NCI-H460 (cell line): ENCODE measurements around the gene GAA. TPM values are rescaled to one million over a fixed set of nuclear protein-coding genes. Genes with fewer than 3 reads are reported as not detected.

Source experiments
- DNase-seq: peaks from one replicate; pipeline ENCODE4 v3.0.0-alpha.2; 2016; ENCODE audit warnings: low read depth; ENCODE audit errors: extremely low read depth
- polyA plus RNA-seq: library from polyadenylated mRNA; depleted of rRNA; stranded (reverse); fragments of >200 nt; gene quantifications from 2 replicates; pipeline ENCODE4 v1.2.3, GENCODE V29; 2014; cell fraction: nucleus; rRNA removed
- total RNA-seq: library from RNA; depleted of rRNA; stranded (reverse); fragments of >200 nt; shearing (Covaris generic); gene quantifications from 2 replicates; pipeline ENCODE4 v1.2.3, GENCODE V29; 2014; rRNA removed

The GAA gene
- total RNA-seq, result 45.1 and 51.0 TPM in 2 replicates
- 250 and 268 TPM in 2 replicates for polyA plus RNA-seq

- DNase-seq, result peak; percentile 75
These were observed at the start of gene GAA for GRCh38 chr17:80101011-80101945. Gene GAA (plus strand): TSS chr17:80101581. CDS start chr17:80104587, 3,006 bp downstream.

- DNase-seq, result no peak
These were observed 49.7 kb upstream of the GAA start for GRCh38 chr17:80051681-80052080.

- no peak for DNase-seq
These were observed 48.3 kb upstream of the GAA start for GRCh38 chr17:80053102-80053501.

DNA sequence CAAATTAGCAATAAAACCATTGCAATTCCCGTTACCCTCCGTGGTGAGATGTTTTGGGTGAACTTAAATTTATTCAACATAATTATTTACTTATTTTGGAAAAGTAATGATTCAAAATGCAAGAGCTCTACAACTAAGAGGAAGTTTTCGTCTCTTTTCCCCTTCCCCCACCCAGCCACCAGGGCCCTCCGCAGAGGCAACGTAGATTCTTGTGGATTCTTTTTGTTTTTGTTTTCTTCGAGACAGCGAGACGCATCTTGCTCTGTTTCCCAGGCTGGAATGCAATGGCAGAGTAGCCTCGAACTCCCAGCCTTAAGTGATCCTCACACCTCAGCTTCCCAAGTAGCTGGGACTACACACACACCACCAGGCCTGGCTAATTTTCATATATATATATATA is 45.8 kb upstream of the GAA start:
- DNase-seq, result no peak

DNA sequence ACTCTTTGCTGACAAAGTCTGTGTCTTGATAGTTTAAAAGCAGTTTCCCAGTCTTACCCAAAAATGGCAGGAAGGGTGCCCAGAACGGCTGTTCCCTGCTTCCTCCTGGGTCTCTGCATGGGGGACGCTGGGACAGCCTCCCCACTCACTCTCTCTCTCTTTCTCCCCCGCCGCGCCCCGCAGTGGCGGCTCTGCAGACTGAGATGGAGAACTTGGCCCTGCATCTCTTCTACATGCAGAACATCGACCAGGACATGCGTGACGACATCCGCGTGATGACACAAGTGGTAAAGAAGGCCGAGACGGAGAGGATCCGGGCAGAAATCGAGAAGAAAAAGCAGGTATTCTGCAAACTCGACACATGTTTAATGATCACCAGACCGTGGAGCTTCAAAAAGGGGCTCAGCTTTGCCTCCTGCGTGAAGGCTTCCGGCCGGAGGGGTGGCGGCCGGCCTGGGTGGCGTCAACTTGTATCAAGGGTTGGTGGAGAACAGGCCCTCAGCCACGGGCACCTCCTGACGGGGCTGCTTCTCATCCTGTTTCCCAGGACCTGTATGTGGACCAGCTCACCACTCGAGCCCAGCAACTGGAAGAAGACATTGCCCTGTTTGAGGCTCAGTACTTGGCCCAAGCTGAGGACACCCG is 42.9 kb upstream of the GAA start:
- no peak for DNase-seq

DNA sequence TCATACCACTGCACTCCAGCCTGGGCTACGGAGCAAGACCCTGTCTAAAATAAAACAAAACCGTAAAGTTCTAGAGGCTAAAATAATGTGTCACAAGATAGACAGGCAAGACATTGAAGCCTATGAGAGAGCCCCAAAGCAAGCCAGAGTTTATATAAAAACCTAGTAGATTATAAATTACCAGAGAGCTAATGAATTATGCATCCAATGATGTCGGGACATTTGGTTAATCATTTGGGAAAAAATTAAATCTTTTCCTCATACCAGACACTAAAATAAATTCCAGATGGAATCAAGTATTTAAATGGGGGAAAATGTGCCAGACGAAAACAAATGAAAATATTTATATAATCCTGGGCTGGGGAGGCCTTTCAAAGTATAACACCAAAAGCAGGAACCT is 40.7 kb upstream of the GAA start:
- no peak for DNase-seq

GRCh38 chr17:80061421-80061820 is 40.0 kb upstream of the GAA start:
- DNase-seq, result no peak

GRCh38 chr17:80063830-80064585 is 37.4 kb upstream of the GAA start:
- peak; percentile 67 for DNase-seq

- no peak for DNase-seq
These were observed 36.7 kb upstream of the GAA start for GRCh38 chr17:80064696-80065095.

- DNase-seq, result no peak
These were observed 35.8 kb upstream of the GAA start for GRCh38 chr17:80065478-80066170.

DNA sequence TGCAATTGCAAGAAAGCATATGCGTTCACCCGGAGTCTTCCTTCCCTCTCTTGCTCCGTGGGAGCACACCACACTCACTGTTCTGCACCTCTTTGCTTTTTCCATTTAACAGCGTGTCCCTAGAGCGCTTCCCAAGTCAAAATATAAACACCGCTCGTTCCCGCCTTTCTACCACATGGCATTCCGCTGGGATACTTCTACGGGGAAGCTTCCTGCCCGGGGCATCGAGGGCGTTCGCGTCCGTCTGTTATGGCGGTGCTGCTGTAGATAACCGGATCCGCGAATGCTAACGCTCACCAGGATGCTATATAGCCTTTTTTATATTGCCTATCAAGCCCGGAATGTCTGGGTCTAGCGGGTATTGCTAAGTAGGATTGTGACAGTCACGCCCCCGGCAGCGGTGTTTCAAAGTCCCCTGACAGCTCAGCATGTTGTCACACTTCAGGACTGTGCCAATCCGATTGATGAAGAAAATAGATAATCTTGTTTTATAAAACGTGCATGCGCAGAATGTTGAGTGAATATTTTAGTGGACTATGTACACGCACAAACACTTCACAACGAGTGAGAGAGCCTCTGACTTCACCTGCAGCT is 33.9 kb upstream of the GAA start:
- DNase-seq, result no peak

- no peak for DNase-seq
These were observed 32.8 kb upstream of the GAA start for GRCh38 chr17:80068301-80069222.

DNA sequence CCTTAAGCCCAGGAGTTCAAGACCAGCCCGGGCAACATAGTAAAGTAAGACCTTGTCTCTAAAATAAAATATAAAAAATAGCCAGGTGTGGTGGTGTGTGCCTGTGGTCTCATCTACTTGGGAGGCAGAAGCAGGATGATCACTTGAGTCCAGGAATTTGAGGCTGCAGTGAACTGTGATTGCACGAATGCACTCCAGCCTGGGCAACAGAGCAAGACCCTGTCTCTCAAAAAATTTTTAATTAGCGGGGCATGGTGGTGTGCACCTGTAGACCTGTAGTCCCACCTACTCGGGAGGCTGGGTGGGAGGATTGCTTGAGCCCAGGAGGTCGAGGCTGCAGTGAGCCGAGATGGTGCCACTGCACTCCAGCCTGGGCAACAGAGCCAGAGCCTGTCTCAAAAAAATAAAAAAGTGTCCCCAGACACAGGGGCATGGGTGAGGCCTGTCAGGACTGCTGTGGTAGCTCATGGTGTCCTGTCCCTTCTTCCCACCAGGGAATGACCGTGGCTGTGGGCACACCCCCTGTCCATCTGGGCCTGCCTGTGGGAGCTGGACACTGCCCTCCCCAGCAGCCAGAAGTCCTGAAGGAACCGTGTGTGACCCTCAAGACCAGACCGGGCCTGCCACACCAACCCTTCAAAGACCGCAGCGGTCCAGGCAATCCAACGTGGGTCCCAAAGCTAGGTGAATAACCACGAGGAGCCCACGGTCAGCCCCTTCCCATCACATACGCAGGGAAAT is 30.8 kb upstream of the GAA start:
- DNase-seq, result no peak

GRCh38 chr17:80071116-80071841 is 30.1 kb upstream of the GAA start:
- no peak for DNase-seq

DNA sequence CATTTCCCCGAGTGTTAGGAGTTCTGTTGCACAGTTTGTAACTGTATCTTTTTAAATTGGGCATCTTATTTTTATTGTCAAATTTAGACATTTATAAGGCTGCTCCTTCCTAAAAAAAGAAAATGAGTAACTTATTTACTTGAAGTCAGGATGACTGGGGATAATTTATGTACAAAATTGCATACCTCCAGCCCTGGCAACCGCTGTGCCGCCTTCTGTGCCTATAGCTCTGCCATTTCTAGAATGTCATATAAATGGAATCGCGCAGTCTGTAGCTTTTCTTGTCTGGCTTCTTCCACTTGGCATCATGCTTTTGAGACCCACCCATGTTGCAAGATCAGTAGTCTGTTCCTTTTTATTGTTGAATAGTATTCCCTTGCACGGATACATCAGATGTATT is 29.0 kb upstream of the GAA start:
- no peak for DNase-seq

GRCh38 chr17:80080081-80080480 is 21.3 kb upstream of the GAA start:
- no peak for DNase-seq

DNA sequence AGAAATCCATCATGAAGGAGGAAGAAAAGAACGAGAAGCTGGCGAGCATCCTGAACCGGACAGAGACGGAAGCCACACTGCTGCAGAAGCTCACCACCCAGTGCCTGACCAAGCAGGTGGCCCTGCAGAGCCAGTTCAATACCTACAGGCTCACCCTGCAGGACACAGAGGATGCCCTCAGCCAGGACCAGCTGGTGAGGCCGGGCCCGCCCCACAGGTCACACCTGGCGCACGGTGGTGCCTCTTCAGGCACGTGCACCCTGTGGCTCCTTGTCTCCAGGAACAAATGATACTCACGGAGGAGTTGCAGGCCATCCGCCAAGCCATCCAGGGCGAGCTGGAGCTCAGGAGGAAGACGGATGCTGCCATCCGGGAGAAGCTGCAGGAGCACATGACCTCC is 19.8 kb upstream of the GAA start:
- DNase-seq, result no peak
